Vagina (tissue), 2 donors: ENCODE results near the gene ZNF273. TPM values are rescaled to one million over a fixed set of nuclear protein-coding genes. Genes with fewer than 3 reads are reported as not detected.

Experiments
- DNase-seq, 2 donors: peaks; one replicate each; pipeline ENCODE4 v3.0.0-alpha.2; 2017; ENCODE audit errors: extremely low spot score in 2 of 2
- H3K27ac ChIP-seq: fragments of 200-600 bp; sonication (generic); one replicate; pipeline ENCODE4 v1.5.1; 2019
- H3K27me3 ChIP-seq: fragments of 200-600 bp; sonication (generic); one replicate; pipeline ENCODE4 v1.5.1; 2019
- H3K36me3 ChIP-seq, 2 donors: fragments of 200-600 bp; sonication (generic); one replicate each; pipeline ENCODE4 v1.5.1; 2017 to 2019
- H3K4me1 ChIP-seq: fragments of 200-600 bp; sonication (generic); one replicate; pipeline ENCODE4 v1.5.1; 2019
- H3K4me3 ChIP-seq, 2 donors: fragments of 200-600 bp; sonication (generic); 1 replicate in 1 of 2; 2 replicates in 1 of 2; pipeline ENCODE4 v1.5.1; 2016 to 2019
- H3K9me3 ChIP-seq: fragments of 200-600 bp; sonication (generic); one replicate; pipeline ENCODE4 v1.5.1; 2019
- POLR2A ChIP-seq, 2 donors: fragments of 450-650 bp; IDR thresholded peaks; one replicate each; pipeline ENCODE4 v1.6.1; 2017; ENCODE audit warnings: antibody characterized with exemption in 2 of 2, mild to moderate bottlenecking in 2 of 2, moderate library complexity in 2 of 2
- POLR2AphosphoS5 ChIP-seq, 2 donors: sonication (generic); formaldehyde crosslinking; IDR thresholded peaks; one replicate each; pipeline ENCODE4 v1.9.0; 2017; ENCODE audit warnings: antibody characterized with exemption in 2 of 2, mild to moderate bottlenecking in 2 of 2, low read depth in 1 of 2; ENCODE audit not compliant: insufficient read depth in 1 of 2
- intact Hi-C: fragments of 100-400 bp; cut with DNase I; formaldehyde crosslinking; loops from one replicate; pipeline ENCODE4 v1.15.1; 2023
- total RNA-seq: library from RNA; depleted of rRNA; stranded (reverse); fragments of >200 nt; gene quantifications from one replicate; pipeline ENCODE4 v1.2.3, GENCODE V29; 2016
- TF ChIP-seq, protein P1 (sequence below), 3 experiments: fragments of 450-650 bp in 2 of 3; fragments of 200-600 bp in 1 of 3; sonication (generic) in 1 of 3; IDR thresholded peaks; one replicate each; pipeline ENCODE4 v1.5.1; 2017 to 2019; ENCODE audit warnings: antibody characterized with exemption in 3 of 3, mild to moderate bottlenecking in 2 of 3, moderate library complexity in 2 of 3

Gene ZNF273
- total RNA-seq, 1 donor from 2014 or later = 47.4 TPM

DNA sequence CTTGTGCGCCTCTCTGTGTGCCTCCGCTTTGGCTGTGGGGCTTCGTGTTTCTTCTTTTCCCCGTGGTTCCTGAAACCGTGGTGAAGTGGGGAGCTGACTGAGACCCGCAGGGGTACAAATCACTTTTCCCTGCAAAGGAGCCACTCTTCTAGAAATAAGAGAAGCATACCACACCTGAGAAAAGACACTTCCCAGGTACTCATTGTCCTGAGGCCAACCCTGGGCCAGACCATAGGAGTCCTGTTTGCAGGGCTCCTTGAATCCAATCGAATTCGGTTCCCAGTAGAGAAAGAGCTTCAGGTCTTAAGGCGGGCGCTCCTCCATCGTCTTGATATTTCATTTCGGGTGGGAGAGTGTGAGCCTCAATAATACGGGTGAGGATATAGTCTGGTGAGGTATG is 32.4 kb upstream of the ZNF273 start:
- H3K4me3 ChIP-seq = no peak overlapping the region
- no peaks in the 10 kb centered on the region for H3K36me3 ChIP-seq
- H3K27ac ChIP-seq = no peak overlapping the region
- intact Hi-C loops = no loop called here
- TF ChIP-seq, protein P1, sequence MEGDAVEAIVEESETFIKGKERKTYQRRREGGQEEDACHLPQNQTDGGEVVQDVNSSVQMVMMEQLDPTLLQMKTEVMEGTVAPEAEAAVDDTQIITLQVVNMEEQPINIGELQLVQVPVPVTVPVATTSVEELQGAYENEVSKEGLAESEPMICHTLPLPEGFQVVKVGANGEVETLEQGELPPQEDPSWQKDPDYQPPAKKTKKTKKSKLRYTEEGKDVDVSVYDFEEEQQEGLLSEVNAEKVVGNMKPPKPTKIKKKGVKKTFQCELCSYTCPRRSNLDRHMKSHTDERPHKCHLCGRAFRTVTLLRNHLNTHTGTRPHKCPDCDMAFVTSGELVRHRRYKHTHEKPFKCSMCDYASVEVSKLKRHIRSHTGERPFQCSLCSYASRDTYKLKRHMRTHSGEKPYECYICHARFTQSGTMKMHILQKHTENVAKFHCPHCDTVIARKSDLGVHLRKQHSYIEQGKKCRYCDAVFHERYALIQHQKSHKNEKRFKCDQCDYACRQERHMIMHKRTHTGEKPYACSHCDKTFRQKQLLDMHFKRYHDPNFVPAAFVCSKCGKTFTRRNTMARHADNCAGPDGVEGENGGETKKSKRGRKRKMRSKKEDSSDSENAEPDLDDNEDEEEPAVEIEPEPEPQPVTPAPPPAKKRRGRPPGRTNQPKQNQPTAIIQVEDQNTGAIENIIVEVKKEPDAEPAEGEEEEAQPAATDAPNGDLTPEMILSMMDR (IDR thresholded peaks at IDR 0.05) = no peak
- TF ChIP-seq POLR2A (IDR thresholded peaks at IDR 0.05) (no peak), POLR2AphosphoS5 (IDR thresholded peaks at IDR 0.05; ENCODE audit: insufficient read depth in 1 of 2, low read depth in 1 of 2) (no peak)
- H3K4me1 ChIP-seq = no peaks in the 10 kb centered on the region
- H3K9me3 ChIP-seq = no peaks in the 10 kb centered on the region
- H3K27me3 ChIP-seq = no peaks in the 10 kb centered on the region
- no peak for DNase-seq

DNA sequence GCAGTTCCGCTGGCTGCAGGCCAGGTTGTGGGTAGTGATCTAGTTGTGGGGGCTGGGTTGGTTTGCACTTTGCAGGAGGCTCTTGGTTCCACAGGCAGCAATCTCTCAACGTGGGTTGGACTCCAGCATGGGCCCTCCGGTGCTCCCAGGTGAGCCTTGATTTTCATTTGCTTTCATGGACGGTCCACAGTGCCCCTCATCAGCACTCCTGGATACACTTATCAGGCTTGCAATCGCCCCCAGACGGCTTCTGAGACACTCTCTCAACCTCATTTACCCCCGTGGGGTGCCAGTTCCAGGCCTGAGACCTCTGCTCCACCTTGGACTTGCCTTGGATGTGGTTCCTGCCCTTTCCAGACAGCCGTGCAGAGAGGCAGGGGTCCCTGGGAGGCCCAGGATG is 31.3 kb upstream of the ZNF273 start:
- no peaks in the 10 kb centered on the region for H3K4me1 ChIP-seq
- H3K4me3 ChIP-seq = no peak overlapping the region
- intact Hi-C loops = no loop called here
- TF ChIP-seq, protein P1 (IDR thresholded peaks at IDR 0.05) = no peak
- no peak for TF ChIP-seq POLR2AphosphoS5 (IDR thresholded peaks at IDR 0.05; ENCODE audit: insufficient read depth in 1 of 2, low read depth in 1 of 2)
- no peak for TF ChIP-seq POLR2A (IDR thresholded peaks at IDR 0.05)
- H3K27ac ChIP-seq = no peak overlapping the region
- no peak for DNase-seq
- no peaks in the 10 kb centered on the region for H3K27me3 ChIP-seq
- H3K9me3 ChIP-seq = no peaks in the 10 kb centered on the region
- no peaks in the 10 kb centered on the region for H3K36me3 ChIP-seq

DNA sequence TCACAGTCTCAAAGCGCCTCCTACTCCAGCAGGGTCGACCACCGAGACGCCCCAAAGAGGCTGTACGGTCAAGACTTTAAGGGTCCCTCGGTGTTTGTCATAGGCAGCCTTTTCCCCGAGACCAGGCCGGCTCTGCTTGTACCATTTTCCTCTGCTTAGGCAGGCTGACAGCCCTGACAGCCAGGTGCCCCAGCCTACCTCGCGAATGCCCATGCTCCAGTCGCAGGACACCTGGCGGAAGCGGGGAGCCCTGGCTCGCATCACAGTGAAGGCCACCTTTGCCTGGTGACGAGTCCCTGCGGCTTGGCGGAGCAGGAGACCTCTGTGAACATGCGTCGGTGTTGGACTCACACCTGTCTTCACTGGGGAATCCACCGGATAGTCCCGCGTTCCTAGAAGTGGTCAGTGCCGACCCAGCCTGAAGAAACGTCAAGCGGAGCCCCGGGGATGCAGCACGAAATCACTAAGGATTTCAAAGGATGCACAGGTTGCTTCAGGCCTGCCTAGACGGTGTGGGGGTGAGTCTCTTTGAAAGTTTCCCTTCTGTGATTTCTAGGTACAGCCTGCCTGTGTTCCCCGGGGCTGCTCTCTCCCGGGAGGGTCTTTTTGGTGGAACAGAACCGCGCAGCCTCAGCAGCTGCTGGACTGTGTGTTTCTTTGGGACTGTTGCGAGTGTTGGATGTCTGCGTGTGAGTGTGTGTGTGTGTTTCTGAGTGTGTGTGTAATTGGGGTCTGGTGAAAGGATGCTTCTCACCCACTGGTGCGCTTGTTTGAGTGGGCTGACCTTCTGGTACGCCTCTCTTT is 30.5 kb upstream of the ZNF273 start:
- Histone ChIP-seq H3K36me3 (no peaks in the 10 kb centered on the region), H3K4me1 (peaks cover 6% of the 10 kb centered on the region), H3K4me3 (no peak overlapping the region), H3K27me3 (no peaks in the 10 kb centered on the region), H3K9me3 (no peaks in the 10 kb centered on the region), H3K27ac (no peak overlapping the region)
- peak; percentile 60 to 81 for DNase-seq
- intact Hi-C loops = no loop called here
- TF ChIP-seq POLR2AphosphoS5 (IDR thresholded peaks at IDR 0.05; ENCODE audit: insufficient read depth in 1 of 2, low read depth in 1 of 2) (no peak), POLR2A (IDR thresholded peaks at IDR 0.05) (no peak)
- TF ChIP-seq, protein P1 (IDR thresholded peaks at IDR 0.05) = no peak

DNA sequence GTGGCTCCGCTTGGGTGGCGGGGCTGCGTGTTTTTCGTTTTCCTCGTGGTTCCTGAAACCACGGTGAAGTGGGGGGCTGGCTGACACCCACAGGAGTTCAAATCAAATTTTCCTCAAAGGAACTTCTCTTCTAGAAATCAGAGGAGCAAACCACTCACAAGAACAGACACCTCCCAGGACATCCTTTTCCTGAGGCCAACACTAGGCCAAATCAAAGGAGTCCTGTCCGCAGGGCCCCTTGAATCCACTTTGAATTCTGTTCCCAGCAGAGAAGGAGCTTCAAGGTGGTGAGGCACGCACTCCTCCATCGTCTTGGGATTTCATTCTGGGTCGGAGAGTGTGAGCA is 29.9 kb upstream of the ZNF273 start:
- TF ChIP-seq, protein P1 (IDR thresholded peaks at IDR 0.05) = no peak
- TF ChIP-seq POLR2AphosphoS5 (IDR thresholded peaks at IDR 0.05; ENCODE audit: insufficient read depth in 1 of 2, low read depth in 1 of 2) (no peak), POLR2A (IDR thresholded peaks at IDR 0.05) (no peak)
- Histone ChIP-seq H3K4me1 (peaks cover 6% of the 10 kb centered on the region), H3K27me3 (no peaks in the 10 kb centered on the region), H3K27ac (no peak overlapping the region), H3K9me3 (no peaks in the 10 kb centered on the region), H3K36me3 (no peaks in the 10 kb centered on the region), H3K4me3 (no peak overlapping the region)
- no peak for DNase-seq
- intact Hi-C loops = no loop called here

DNA sequence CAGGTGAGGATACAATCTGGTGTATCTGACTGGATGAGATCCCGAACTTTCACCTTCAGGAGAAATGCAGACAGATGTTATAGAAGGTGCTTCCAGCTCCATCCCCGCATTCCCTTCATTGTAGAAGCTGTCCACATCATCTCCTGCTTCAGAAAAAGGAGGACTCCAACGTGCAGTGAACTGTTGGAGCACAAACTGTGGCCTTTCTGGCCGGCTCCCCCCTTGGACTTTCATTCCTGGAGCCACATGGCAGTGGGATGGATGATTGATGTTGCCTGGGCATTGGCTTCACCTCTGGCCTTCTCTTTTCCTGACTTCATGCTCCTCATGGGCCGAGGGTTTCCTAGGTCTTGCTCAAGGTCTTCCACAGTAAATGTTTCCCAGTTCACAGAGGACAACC is 29.6 kb upstream of the ZNF273 start:
- Histone ChIP-seq H3K4me1 (peaks cover 6% of the 10 kb centered on the region), H3K27me3 (no peaks in the 10 kb centered on the region), H3K27ac (no peak overlapping the region), H3K36me3 (no peaks in the 10 kb centered on the region), H3K4me3 (no peak overlapping the region), H3K9me3 (no peaks in the 10 kb centered on the region)
- intact Hi-C loops = no loop called here
- no peak for TF ChIP-seq POLR2AphosphoS5 (IDR thresholded peaks at IDR 0.05; ENCODE audit: insufficient read depth in 1 of 2, low read depth in 1 of 2)
- TF ChIP-seq POLR2A (IDR thresholded peaks at IDR 0.05) = no peak
- TF ChIP-seq, protein P1 (IDR thresholded peaks at IDR 0.05) = no peak
- no peak for DNase-seq
